ENCODE measurements around the gene TFAP2A.

- TF ChIP-seq CTCF (IDR thresholded peaks at IDR 0.05) (no peak), EP300 (IDR thresholded peaks at IDR 0.05) (no peak), POLR2AphosphoS5 (IDR thresholded peaks at IDR 0.05) (no peak)
These were observed 19.6 kb downstream of the TFAP2A start for GRCh38 chr6:10395171-10395703.
